A549 treated with CpdA at 1 μM for 4 hours (cell line): ENCODE results near the gene RNF34. TPM values are rescaled to one million over a fixed set of nuclear protein-coding genes. Genes with fewer than 3 reads are reported as not detected.

Experiments used
- total RNA-seq: library from RNA; stranded (reverse); fragments of 200-300 nt; extraction: Qiagen RNA extraction; gene quantifications from 5 replicates; pipeline ENCODE4 v1.2.3, GENCODE V29; 2022; ENCODE audit warnings: low read depth

Gene RNF34
- total RNA-seq: 34.9 to 39.7 TPM (median 37.6 TPM) in 5 replicates

GRCh38 chr12:121399391-121400331, at the start of gene RNF34:
Gene RNF34, plus strand, starts transcription at chr12:121400118. Its CDS starts 95 bp downstream, at chr12:121400213.

GRCh38 chr12:121351820-121352681, 47.9 kb upstream of the RNF34 start, which contains the start of gene ANAPC5:
Gene ANAPC5, minus strand, starts transcription at chr12:121352411. Its CDS starts 71 bp downstream, at chr12:121352340.

Other genes with a start within 250 kb of the RNF34 start
- 16.4 to 20.8 TPM (median 18.3 TPM) in 5 replicates for gene P2RX4, start 190.0 kb upstream of the RNF34 start, total RNA-seq
- 17.9 to 26.3 TPM (median 25.0 TPM) in 5 replicates for gene CAMKK2, start 103.4 kb upstream of the RNF34 start, total RNA-seq
- gene ANAPC5, start 47.7 kb upstream of the RNF34 start, total RNA-seq: 88.0 to 98.2 TPM (median 90.1 TPM) in 5 replicates
- gene KDM2B, start 180.9 kb downstream of the RNF34 start, total RNA-seq: 19.2 to 23.5 TPM (median 22.8 TPM) in 5 replicates
- 23.7 to 46.6 TPM (median 44.9 TPM) in 5 replicates for gene ORAI1, start 226.4 kb downstream of the RNF34 start, total RNA-seq